Testis (tissue), 3 donors: ENCODE data around the gene RPS6KA5. TPM values are rescaled to one million over a fixed set of nuclear protein-coding genes. Genes with fewer than 3 reads are reported as not detected.
"Not testable (repeated sequence)": the region's sequence is repeated elsewhere in the genome, so short reads cannot be mapped to it uniquely, and the experiment has no call there.

Experiments
- DNase-seq: peaks from one replicate; pipeline ENCODE4 v3.0.0-alpha.2; 2019
- H3K27ac ChIP-seq, 2 donors: fragments of 200-600 bp; sonication (generic); one replicate each; pipeline ENCODE4 v1.5.1; 2019
- H3K27me3 ChIP-seq: fragments of 200-600 bp; sonication (generic); one replicate; pipeline ENCODE4 v1.5.1; 2019
- H3K36me3 ChIP-seq: fragments of 200-600 bp; sonication (generic); one replicate; pipeline ENCODE4 v1.5.1; 2017; ENCODE audit warnings: low read depth; ENCODE audit errors: missing control alignments
- H3K4me1 ChIP-seq: fragments of 200-600 bp; sonication (generic); one replicate; pipeline ENCODE4 v1.5.1; 2019
- H3K4me3 ChIP-seq, 2 donors: fragments of 200-600 bp; sonication (generic); one replicate each; pipeline ENCODE4 v1.5.1; 2017 to 2019
- H3K9me3 ChIP-seq: fragments of 200-600 bp; sonication (generic); one replicate; pipeline ENCODE4 v1.5.1; 2017
- CTCF ChIP-seq, 3 experiments: fragments of 450-650 bp in 2 of 3; fragments of 200-600 bp in 1 of 3; sonication (generic) in 1 of 3; IDR thresholded peaks; one replicate each; pipeline ENCODE4 v1.5.1; 2016 to 2019; ENCODE audit warnings: antibody characterized with exemption in 3 of 3, mild to moderate bottlenecking in 2 of 3, moderate library complexity in 1 of 3
- POLR2A ChIP-seq: fragments of 450-650 bp; IDR thresholded peaks from one replicate; pipeline ENCODE4 v1.6.1; 2017; ENCODE audit warnings: antibody characterized with exemption, mild to moderate bottlenecking, moderate library complexity
- WGBS, 2 donors: methylation state at CpG; one replicate each; pipeline ENCODE4 v1.1.5; 2018; 5-methylcytosine and 5-hydroxymethylcytosine counted together
- intact Hi-C: fragments of 100-400 bp; cut with DNase I; formaldehyde crosslinking; loops from one replicate; pipeline ENCODE4 v1.15.1; 2023; ENCODE audit warnings: low total_unique reads
- polyA plus RNA-seq: library from polyadenylated mRNA; stranded (reverse); fragments of 350-450 nt; fragmentation: Illumina TruSeq; extraction: RNeasy Lipid Tissue Mini Kit (QIAGEN cat#74804); gene quantifications from one replicate; pipeline ENCODE4 v1.2.3, GENCODE V29; 2014; ENCODE audit warnings: low read depth, low replicate concordance; ENCODE audit not compliant: insufficient read depth
- total RNA-seq, 2 donors: library from RNA; depleted of rRNA; stranded (reverse); fragments of >200 nt; gene quantifications; one replicate each; pipeline ENCODE4 v1.2.3, GENCODE V29; 2016

The RPS6KA5 gene
- total and polyA plus RNA-seq, 3 donors from 2014 or later, result 6.4 to 11.0 (median 9.4) TPM

GRCh38 chr14:91090743-91091142 lies 30.3 kb upstream of the RPS6KA5 start:
- TF ChIP-seq POLR2A (no peak), CTCF (IDR thresholded peaks at IDR 0.05) (no peak)
- 89 to 90% methylated on average over 1 of the region's 1 CpG for WGBS, 2 donors
- intact Hi-C loops, result no loop called here

GRCh38 chr14:91089958-91090535 lies 29.6 kb upstream of the RPS6KA5 start:
- WGBS, 2 donors, result 92 to 96% methylated on average over 7 of the region's 7 CpGs
- Histone ChIP-seq H3K9me3 (no peaks in the 10 kb centered on the region), H3K36me3 (no peaks in the 10 kb centered on the region), H3K27ac (no peak overlapping the region), H3K27me3 (no peaks in the 10 kb centered on the region), H3K4me3 (no peak overlapping the region), H3K4me1 (no peaks in the 10 kb centered on the region)
- DNase-seq, result no peak
- intact Hi-C loops, result no loop called here
- no peak for TF ChIP-seq CTCF (IDR thresholded peaks at IDR 0.05)

More at GRCh38 chr14:91090743-91091142, 30.3 kb upstream of the RPS6KA5 start:
- Histone ChIP-seq H3K27ac (no peak overlapping the region), H3K4me3 (no peak overlapping the region), H3K27me3 (no peaks in the 10 kb centered on the region), H3K9me3 (no peaks in the 10 kb centered on the region), H3K4me1 (no peaks in the 10 kb centered on the region), H3K36me3 (no peaks in the 10 kb centered on the region)
- DNase-seq, result no peak

- H3K4me3 ChIP-seq, result no peak overlapping the region
- no peaks in the 10 kb centered on the region for H3K36me3 ChIP-seq
- H3K9me3 ChIP-seq, result no peaks in the 10 kb centered on the region
- DNase-seq, result no peak
- intact Hi-C loops, result no loop called here
- H3K27me3 ChIP-seq, result no peaks in the 10 kb centered on the region
- no peak overlapping the region for H3K27ac ChIP-seq
- 91 to 95% methylated on average over 4 to 5 of the region's 5 CpGs for WGBS, 2 donors
- TF ChIP-seq POLR2A, result no peak
- no peak for TF ChIP-seq CTCF (IDR thresholded peaks at IDR 0.05)
- H3K4me1 ChIP-seq, result no peaks in the 10 kb centered on the region
These were observed 28.3 kb upstream of the RPS6KA5 start for GRCh38 chr14:91088585-91089235.

- 66 to 75% methylated on average over 5 of the region's 5 CpGs for WGBS, 2 donors
- H3K9me3 ChIP-seq, DNase-seq, H3K4me1 ChIP-seq, H3K36me3 ChIP-seq, intact Hi-C loops, H3K27ac ChIP-seq, H3K4me3 ChIP-seq, H3K27me3 ChIP-seq: not testable (repeated sequence)
These were observed 27.0 kb upstream of the RPS6KA5 start for GRCh38 chr14:91087470-91087869.

GRCh38 chr14:91084516-91084915 lies 24.1 kb upstream of the RPS6KA5 start:
- TF ChIP-seq POLR2A, result no peak
- TF ChIP-seq CTCF (IDR thresholded peaks at IDR 0.05), result no peak
- 70 to 82% methylated on average over 2 of the region's 2 CpGs for WGBS, 2 donors
- intact Hi-C loops, result no loop called here
- no peaks in the 10 kb centered on the region for H3K27me3 ChIP-seq
- no peak for DNase-seq
- H3K4me3 ChIP-seq, result no peak overlapping the region
- no peaks in the 10 kb centered on the region for H3K36me3 ChIP-seq
- H3K4me1 ChIP-seq, result no peaks in the 10 kb centered on the region
- H3K27ac ChIP-seq, result no peak overlapping the region
- H3K9me3 ChIP-seq, result no peaks in the 10 kb centered on the region
